HepG2 (cell line): ENCODE data around the gene GCNT3. TPM values are rescaled to one million over a fixed set of nuclear protein-coding genes. Genes with fewer than 3 reads are reported as not detected.

Experiments
- ATAC-seq: fragments of 200-7000 bp; cut with Tn5 transposase; 3 replicates; pipeline ENCODE4 v1.9.1; 2020; ENCODE audit warnings: mild to moderate bottlenecking, moderate library complexity
- BruUV-seq: library from RNA; stranded (reverse); fragments of 400-500 nt; replicated peaks from 2 replicates; lab custom pipeline; 2021; lab: Mats Ljungman, UMichigan
- CTCF ChIA-PET: fragments of 300-600 bp; formaldehyde crosslinking; extraction: SDS; loops from one replicate; lab custom pipeline; 2021; ENCODE audit warnings: low total read pairs, inconsistent platforms, low intra/inter-chr PET ratio; lab: Yijun Ruan, JAX
- POLR2A ChIA-PET: fragments of 350-600 bp; sonication (Branson Sonifier 250); formaldehyde crosslinking; loops from one replicate; lab custom pipeline; 2020; ENCODE audit warnings: antibody characterized with exemption, inconsistent platforms; lab: Yijun Ruan, JAX
- DNase-seq: peaks from one replicate; pipeline ENCODE4 v3.0.0-alpha.2; 2015; ENCODE audit warnings: low spot score
- FAIRE-seq: peaks from 3 replicates; lab custom pipeline; 2011; peaks lifted over from hg19 to GRCh38; lab: Jason Lieb, UNC
- H2AFZ ChIP-seq: one replicate; pipeline ENCODE4 v1.6.1; 2011; ENCODE audit warnings: low read length, inconsistent platforms
- H3K27ac ChIP-seq: fragments of 300-600 bp; 3 replicates; pipeline ENCODE4 v1.8.0; 2011; ENCODE audit warnings: mixed run types, mild to moderate bottlenecking, mixed read lengths, low read length, inconsistent platforms; ENCODE audit not compliant: insufficient read depth; ENCODE audit errors: extremely low read length
- H3K27me3 ChIP-seq, 2 experiments: fragments of 200-600 bp in 1 of 2; 2 replicates in 1 of 2; 3 replicates in 1 of 2; pipeline versions ENCODE4 v1.6.0 to v1.8.0; 2011; ENCODE audit warnings: low read length in 2 of 2, mild to moderate bottlenecking in 2 of 2, moderate library complexity in 2 of 2, inconsistent platforms in 1 of 2; ENCODE audit not compliant: insufficient read depth in 2 of 2, control insufficient read depth in 1 of 2
- H3K36me3 ChIP-seq, 2 experiments: fragments of 200-600 bp in 1 of 2; replicated peaks in 1 of 2; 2 replicates in 1 of 2; 3 replicates in 1 of 2; pipeline versions ENCODE4 v1.5.1 to v1.8.0; 2011; ENCODE audit warnings: low read length in 2 of 2, inconsistent platforms in 1 of 2; ENCODE audit not compliant: insufficient read depth in 2 of 2, control insufficient read depth in 1 of 2
- H3K4me1 ChIP-seq: 2 replicates; pipeline ENCODE4 v1.5.1; 2012; ENCODE audit warnings: low read length, inconsistent platforms; ENCODE audit not compliant: insufficient read depth
- H3K4me2 ChIP-seq: 2 replicates; pipeline ENCODE4 v1.6.0; 2011; ENCODE audit warnings: low read depth, low read length, inconsistent platforms
- H3K4me3 ChIP-seq, 3 experiments: fragments of 200-600 bp in 1 of 3; sonication (generic), shearing (Covaris generic) in 1 of 3; replicated peaks in 1 of 3; 2 replicates each; pipeline ENCODE4 v1.5.1; 2011 to 2016; ENCODE audit warnings: low read length in 3 of 3, inconsistent platforms in 2 of 3, low read depth in 2 of 3, mild to moderate bottlenecking in 2 of 3, control low read depth in 1 of 3, mixed read lengths in 1 of 3; ENCODE audit not compliant: insufficient read depth in 1 of 3
- H3K79me2 ChIP-seq: one replicate; pipeline ENCODE4 v1.6.1; 2011; ENCODE audit warnings: low read length, inconsistent platforms; ENCODE audit not compliant: insufficient read depth
- H3K9ac ChIP-seq: 2 replicates; pipeline ENCODE4 v1.6.0; 2011; ENCODE audit warnings: mild to moderate bottlenecking, low read depth, low read length, inconsistent platforms; ENCODE audit not compliant: insufficient read depth
- H3K9me3 ChIP-seq: 2 replicates; pipeline ENCODE4 v1.5.1; 2012; ENCODE audit warnings: mild to moderate bottlenecking, low read length
- H4K20me1 ChIP-seq: 2 replicates; pipeline ENCODE4 v1.6.0; 2011; ENCODE audit warnings: inconsistent platforms, mild to moderate bottlenecking, low read length, moderate library complexity; ENCODE audit not compliant: insufficient read depth
- CHD4 ChIP-seq: fragments of 200-600 bp; sonication (generic); IDR thresholded peaks from 2 replicates; pipeline ENCODE4 v1.7.0; 2017; ENCODE audit warnings: mild to moderate bottlenecking, low read length, borderline replicate concordance
- EZH2 ChIP-seq: conservative IDR thresholded peaks from 2 replicates; pipeline ENCODE4 v1.6.1; 2012; ENCODE audit warnings: mild to moderate bottlenecking, low read depth, low read length, moderate library complexity
- KLF6 ChIP-seq: IDR thresholded peaks from 2 replicates; pipeline ENCODE4 v1.8.0; 2016; ENCODE audit warnings: missing biosample characterization, missing genetic modification reagents
- PHF20 ChIP-seq: sonication (generic); formaldehyde crosslinking; IDR thresholded peaks from 2 replicates; pipeline ENCODE4 v1.5.0; 2020; ENCODE audit warnings: mild to moderate bottlenecking, missing genetic modification reagents
- PPARG ChIP-seq: conservative IDR thresholded peaks from 2 replicates; pipeline ENCODE4 v1.6.1; 2016; ENCODE audit warnings: missing biosample characterization, missing genetic modification reagents
- ZNF207 ChIP-seq: fragments of 450-650 bp; IDR thresholded peaks from 2 replicates; pipeline ENCODE4 v1.6.1; 2016; ENCODE audit warnings: antibody characterized with exemption, borderline replicate concordance
- ZNF530 ChIP-seq: sonication (generic); formaldehyde crosslinking; IDR thresholded peaks from 2 replicates; pipeline ENCODE4 v1.5.0; 2020; ENCODE audit warnings: low read depth, mild to moderate bottlenecking, missing genetic modification reagents
- ZNF543 ChIP-seq: sonication (generic); formaldehyde crosslinking; IDR thresholded peaks from 2 replicates; pipeline ENCODE4 v1.4.0; 2020; ENCODE audit warnings: mild to moderate bottlenecking, missing genetic modification reagents
- ZNF619 ChIP-seq: sonication (generic); formaldehyde crosslinking; IDR thresholded peaks from 2 replicates; pipeline ENCODE4 v1.4.0; 2020; ENCODE audit warnings: mild to moderate bottlenecking, missing genetic modification reagents
- ZNF761 ChIP-seq: sonication (generic); formaldehyde crosslinking; conservative IDR thresholded peaks from 2 replicates; pipeline ENCODE4 v1.4.0; 2020; ENCODE audit warnings: mild to moderate bottlenecking, missing genetic modification reagents
- ZSCAN22 ChIP-seq: sonication (generic); formaldehyde crosslinking; IDR thresholded peaks from 2 replicates; pipeline ENCODE4 v1.4.0; 2020; ENCODE audit warnings: mild to moderate bottlenecking, missing genetic modification reagents
- WGBS: methylation state at CpG from one replicate; pipeline ENCODE4 v1.1.6; 2017; ENCODE audit warnings: low lambda C conversion rate; 5-methylcytosine and 5-hydroxymethylcytosine counted together
- in situ Hi-C: cut with HindIII; loops from 2 replicates; pipeline ENCODE4 v1.10.0; 2017; ENCODE audit warnings: low pct_unique_long_range_greater_than_20kb; ENCODE audit not compliant: extremely low pct_ligation_motif_present
- intact Hi-C: fragments of 100-400 bp; cut with micrococcal nuclease; formaldehyde crosslinking; loops from one replicate; pipeline ENCODE4 v1.10.0; 2022; ENCODE audit not compliant: unreplicated experiment
- polyA plus RNA-seq, 8 experiments: library from polyadenylated mRNA; depleted of rRNA in 3 of 8; stranded (reverse) in 7 of 8; unstranded in 1 of 8; fragments of >200 nt; fragmentation: Illumina TruSeq in 4 of 8; extraction: Trizol in 4 of 8; gene quantifications; 2 replicates each; pipeline versions ENCODE4 v1.2.1 to v1.2.3, GENCODE V29; 2011 to 2016; ENCODE audit warnings: low read depth in 4 of 8, missing spikeins in 1 of 8, mixed read lengths in 1 of 8; ENCODE audit not compliant: insufficient read depth in 1 of 8
- total RNA-seq, 5 experiments: library from RNA; depleted of rRNA; stranded (reverse); fragments of >200 nt; fragmentation: Illumina TruSeq; extraction: Trizol; gene quantifications; 2 replicates each; pipeline ENCODE4 v1.2.3, GENCODE V29; 2016; ENCODE audit warnings: low read depth in 1 of 5
- TF ChIP-seq, protein P1 (sequence below): sonication (generic); formaldehyde crosslinking; IDR thresholded peaks from 2 replicates; pipeline ENCODE4 v1.4.0; 2020; ENCODE audit warnings: missing genetic modification reagents
- TF ChIP-seq, protein P2 (sequence below): sonication (generic); formaldehyde crosslinking; IDR thresholded peaks from 2 replicates; pipeline ENCODE4 v1.4.0; 2020; ENCODE audit warnings: missing genetic modification reagents, borderline replicate concordance

The GCNT3 gene
- total and polyA plus RNA-seq, 2 of the 13 experiments (the other 11 are each of a cell fraction or from before 2014, with no cell fraction given) = 6.8 to 9.8 TPM

DNA sequence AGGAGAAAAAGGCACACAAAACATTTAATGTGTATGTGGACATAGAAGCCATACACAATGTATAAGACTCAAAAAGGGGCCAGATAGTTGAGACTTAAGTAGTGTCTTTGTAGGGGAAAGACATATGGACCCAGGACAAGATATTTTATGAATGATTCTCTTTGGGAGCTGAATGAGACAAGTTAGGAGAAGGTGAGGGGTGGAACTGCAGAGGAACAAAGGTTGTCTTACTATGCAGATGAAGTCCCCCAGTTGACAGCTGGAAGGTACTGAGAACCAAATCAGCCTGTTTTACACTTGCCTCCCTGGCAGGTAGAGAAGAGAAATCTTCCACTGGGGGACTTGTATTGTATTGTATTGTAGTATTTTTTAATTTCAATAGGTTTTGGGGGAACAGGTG lies 14.9 kb upstream of the GCNT3 start:
- ChIA-PET CTCF (no interaction called here), POLR2A (interaction anchor here (4.6 kb wide), 1 partner anchor 16 kb away, joined by 43 read pairs; the partner anchor contains the start of gene GCNT3)
- H2AFZ ChIP-seq = no peak overlapping the region
- no peak overlapping the region for H3K4me3 ChIP-seq
- in situ Hi-C loops (no loop called here), intact Hi-C loops (no loop called here)
- no peaks in the 10 kb centered on the region for H3K36me3 ChIP-seq
- H3K27ac ChIP-seq = no peak overlapping the region
- H3K9ac ChIP-seq = no peak overlapping the region
- H3K4me2 ChIP-seq = no peak overlapping the region
- FAIRE-seq (no peak), ATAC-seq (no peak), DNase-seq (no peak)
- H4K20me1 ChIP-seq = no peaks in the 10 kb centered on the region
- TF ChIP-seq ZNF530 (CRISPR knock-in tag) = 0 out of 2 replicates have a peak, but pooled peaks have one; percentile 86
- TF ChIP-seq, protein P1, sequence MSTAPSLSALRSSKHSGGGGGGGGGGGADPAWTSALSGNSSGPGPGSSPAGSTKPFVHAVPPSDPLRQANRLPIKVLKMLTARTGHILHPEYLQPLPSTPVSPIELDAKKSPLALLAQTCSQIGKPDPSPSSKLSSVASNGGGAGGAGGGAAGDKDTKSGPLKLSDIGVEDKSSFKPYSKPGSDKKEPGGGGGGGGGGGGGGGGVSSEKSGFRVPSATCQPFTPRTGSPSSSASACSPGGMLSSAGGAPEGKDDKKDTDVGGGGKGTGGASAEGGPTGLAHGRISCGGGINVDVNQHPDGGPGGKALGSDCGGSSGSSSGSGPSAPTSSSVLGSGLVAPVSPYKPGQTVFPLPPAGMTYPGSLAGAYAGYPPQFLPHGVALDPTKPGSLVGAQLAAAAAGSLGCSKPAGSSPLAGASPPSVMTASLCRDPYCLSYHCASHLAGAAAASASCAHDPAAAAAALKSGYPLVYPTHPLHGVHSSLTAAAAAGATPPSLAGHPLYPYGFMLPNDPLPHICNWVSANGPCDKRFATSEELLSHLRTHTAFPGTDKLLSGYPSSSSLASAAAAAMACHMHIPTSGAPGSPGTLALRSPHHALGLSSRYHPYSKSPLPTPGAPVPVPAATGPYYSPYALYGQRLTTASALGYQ (CRISPR knock-in tag) = no peak
- H3K79me2 ChIP-seq = no peaks in the 10 kb centered on the region
- BruUV-seq = no TSS peak
- no peaks in the 10 kb centered on the region for H3K27me3 ChIP-seq
- H3K9me3 ChIP-seq = peaks cover 8% of the 10 kb centered on the region
- H3K4me1 ChIP-seq = peaks cover 47% of the 10 kb centered on the region

DNA sequence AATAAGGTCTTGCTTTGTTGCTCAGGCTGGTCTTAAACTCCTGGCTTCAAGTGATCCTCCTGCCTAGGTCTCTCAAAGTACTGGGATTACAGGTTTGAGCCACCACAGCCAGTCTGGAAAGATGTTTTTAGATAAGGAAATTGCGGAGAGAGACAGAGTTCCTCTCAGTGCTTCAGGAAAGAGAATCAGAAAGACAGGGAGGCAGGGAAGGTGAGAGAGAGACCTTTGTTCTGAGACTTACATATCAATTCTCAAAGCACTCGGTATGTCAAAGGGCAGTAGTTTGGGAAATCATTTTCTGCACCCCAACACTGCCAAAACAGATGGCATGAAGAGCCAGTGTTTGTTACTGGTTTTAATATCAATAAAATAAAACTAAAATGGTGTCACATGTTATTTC lies 13.1 kb upstream of the GCNT3 start:
- intact Hi-C loops = no loop called here
- Histone ChIP-seq H3K27ac (no peak overlapping the region), H3K27me3 (no peaks in the 10 kb centered on the region), H3K4me1 (peaks cover 47% of the 10 kb centered on the region), H3K4me2 (no peak overlapping the region), H3K79me2 (no peaks in the 10 kb centered on the region), H2AFZ (no peak overlapping the region), H3K36me3 (no peaks in the 10 kb centered on the region), H3K4me3 (no peak overlapping the region), H3K9ac (no peak overlapping the region), H3K9me3 (peaks cover 16% of the 10 kb centered on the region), H4K20me1 (no peaks in the 10 kb centered on the region)
- TF ChIP-seq KLF6 (CRISPR knock-in tag) (no peak), ZNF619 (CRISPR knock-in tag) (no peak), ZNF543 (CRISPR knock-in tag) (no peak), EZH2 (no peak), CHD4 (no peak), PPARG (CRISPR knock-in tag) (no peak), ZNF207 (no peak), ZSCAN22 (no peak), ZNF761 (CRISPR knock-in tag) (no peak), PHF20 (CRISPR knock-in tag) (no peak)
- TF ChIP-seq, protein P2, sequence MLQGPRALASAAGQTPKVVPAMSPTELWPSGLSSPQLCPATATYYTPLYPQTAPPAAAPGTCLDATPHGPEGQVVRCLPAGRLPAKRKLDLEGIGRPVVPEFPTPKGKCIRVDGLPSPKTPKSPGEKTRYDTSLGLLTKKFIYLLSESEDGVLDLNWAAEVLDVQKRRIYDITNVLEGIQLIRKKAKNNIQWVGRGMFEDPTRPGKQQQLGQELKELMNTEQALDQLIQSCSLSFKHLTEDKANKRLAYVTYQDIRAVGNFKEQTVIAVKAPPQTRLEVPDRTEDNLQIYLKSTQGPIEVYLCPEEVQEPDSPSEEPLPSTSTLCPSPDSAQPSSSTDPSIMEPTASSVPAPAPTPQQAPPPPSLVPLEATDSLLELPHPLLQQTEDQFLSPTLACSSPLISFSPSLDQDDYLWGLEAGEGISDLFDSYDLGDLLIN = no peak
- in situ Hi-C loops = no loop called here
- no peak for FAIRE-seq
- ATAC-seq = no peak
- BruUV-seq = no TSS peak
- ChIA-PET CTCF (no interaction called here), POLR2A (no interaction called here)
- 81% methylated on average over 2 of the region's 2 CpGs for WGBS
- DNase-seq = no peak
